DND-41 (cell line): ENCODE data around the gene GPR18.

Experiments
- ATAC-seq: fragments of 200-7000 bp; cut with Tn5 transposase; 3 replicates; pipeline ENCODE4 v1.9.1; 2021; ENCODE audit warnings: low read depth; ENCODE audit not compliant: insufficient read depth
- DNase-seq: peaks from one replicate; pipeline ENCODE4 v3.0.0-alpha.2; 2020
- H2AFZ ChIP-seq: 2 replicates; pipeline ENCODE4 v1.6.0; 2012; ENCODE audit warnings: low read depth, low read length
- H3K27ac ChIP-seq: 2 replicates; pipeline ENCODE4 v1.5.1; 2012; ENCODE audit warnings: low read length, inconsistent platforms
- H3K27me3 ChIP-seq: fragments of 200-600 bp; sonication (generic); 2 replicates; pipeline ENCODE4 v1.6.0; 2012; ENCODE audit warnings: low read length, mild to moderate bottlenecking, inconsistent platforms; ENCODE audit not compliant: insufficient read depth, poor library complexity
- H3K36me3 ChIP-seq: 2 replicates; pipeline ENCODE4 v1.5.1; 2012; ENCODE audit warnings: low read length, inconsistent platforms; ENCODE audit not compliant: insufficient read depth
- H3K4me1 ChIP-seq: 2 replicates; pipeline ENCODE4 v1.5.1; 2012; ENCODE audit warnings: mild to moderate bottlenecking, low read length; ENCODE audit not compliant: insufficient read depth
- H3K4me2 ChIP-seq: 2 replicates; pipeline ENCODE4 v1.6.0; 2012; ENCODE audit warnings: mild to moderate bottlenecking, moderate library complexity, low read length, inconsistent platforms; ENCODE audit not compliant: insufficient read depth
- H3K4me3 ChIP-seq, 2 experiments: fragments of 200-600 bp in 1 of 2; shearing (Covaris generic) in 1 of 2; 2 replicates each; pipeline ENCODE4 v1.5.1; 2012 to 2016; ENCODE audit warnings: inconsistent platforms in 2 of 2, low read length in 2 of 2, mild to moderate bottlenecking in 2 of 2, low read depth in 1 of 2, moderate library complexity in 1 of 2
- H3K79me2 ChIP-seq: 2 replicates; pipeline ENCODE4 v1.6.0; 2012; ENCODE audit warnings: low read length, inconsistent platforms; ENCODE audit not compliant: insufficient read depth
- H3K9ac ChIP-seq: 2 replicates; pipeline ENCODE4 v1.6.0; 2012; ENCODE audit warnings: low read depth, mild to moderate bottlenecking, inconsistent platforms, low read length, moderate library complexity
- H3K9me3 ChIP-seq: 2 replicates; pipeline ENCODE4 v1.5.1; 2012; ENCODE audit warnings: low read length, moderate library complexity, mild to moderate bottlenecking, inconsistent platforms; ENCODE audit not compliant: insufficient read depth, severe bottlenecking
- H4K20me1 ChIP-seq: 2 replicates; pipeline ENCODE4 v1.6.0; 2012; ENCODE audit warnings: low read length; ENCODE audit not compliant: insufficient read depth
- CTCF ChIP-seq: IDR thresholded peaks from 2 replicates; pipeline ENCODE4 v1.5.1; 2012; ENCODE audit warnings: borderline replicate concordance, low read length, moderate library complexity, mild to moderate bottlenecking; ENCODE audit not compliant: poor library complexity, severe bottlenecking; ENCODE audit errors: extremely low read depth
- EZH2 ChIP-seq: IDR thresholded peaks from 3 replicates; pipeline ENCODE4 v1.6.1; 2012; ENCODE audit warnings: borderline replicate concordance, low read depth, mild to moderate bottlenecking, moderate library complexity, low read length, inconsistent platforms; ENCODE audit not compliant: severe bottlenecking

The GPR18 gene

GRCh38 chr13:99258946-99259345 is 767 bp upstream of the GPR18 start:
- no peaks in the 10 kb centered on the region for H3K9me3 ChIP-seq
- no peaks in the 10 kb centered on the region for H3K27me3 ChIP-seq
- no peak for TF ChIP-seq CTCF
- no peak for TF ChIP-seq EZH2
- no peak overlapping the region for H3K4me2 ChIP-seq
- ATAC-seq (no peak), DNase-seq (no peak)
- peaks cover 41% of the 10 kb centered on the region for H3K36me3 ChIP-seq
- no peak overlapping the region for H2AFZ ChIP-seq
- no peak overlapping the region for H3K27ac ChIP-seq
- H3K4me1 ChIP-seq, result 0 out of 2 replicates have a peak, but pooled peaks cover 2% of the 10 kb centered on the region
- H3K9ac ChIP-seq, result no peak overlapping the region
- peaks cover 3% of the 10 kb centered on the region; the same call in 1 of the 2 replicates for H3K79me2 ChIP-seq
- H4K20me1 ChIP-seq, result no peaks in the 10 kb centered on the region
- H3K4me3 ChIP-seq, result no peak overlapping the region

DNA sequence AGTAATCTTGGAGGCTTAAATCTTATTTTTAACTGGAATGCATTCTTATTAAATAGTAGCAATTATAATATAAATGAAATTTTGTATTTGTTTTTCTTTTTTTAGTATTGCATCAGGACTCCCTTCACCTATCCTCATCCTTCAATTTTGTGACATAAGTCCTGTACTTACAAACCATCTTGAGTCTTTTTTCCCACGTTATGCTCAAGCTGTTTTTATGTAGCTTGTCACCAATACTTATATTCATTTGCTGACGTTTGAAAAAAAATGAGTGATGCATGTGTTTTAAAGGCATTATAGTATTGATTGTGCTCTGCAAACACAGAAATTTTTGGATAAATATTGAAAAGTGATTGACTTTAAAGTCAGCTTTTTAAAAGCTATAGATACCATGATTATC is 888 bp downstream of the GPR18 start:
- no peaks in the 10 kb centered on the region for H3K9me3 ChIP-seq
- peaks cover 37% of the 10 kb centered on the region for H3K36me3 ChIP-seq
- no peak overlapping the region for H3K9ac ChIP-seq
- H3K79me2 ChIP-seq, result peaks cover 3% of the 10 kb centered on the region; the same call in 1 of the 2 replicates
- H3K4me2 ChIP-seq, result no peak overlapping the region
- ATAC-seq (no peak), DNase-seq (no peak)
- 0 out of 2 replicates have a peak, but pooled peaks cover 2% of the 10 kb centered on the region for H3K4me1 ChIP-seq
- no peak overlapping the region for H2AFZ ChIP-seq
- no peak overlapping the region for H3K27ac ChIP-seq
- H4K20me1 ChIP-seq, result no peaks in the 10 kb centered on the region
- no peak overlapping the region for H3K4me3 ChIP-seq
- no peak for TF ChIP-seq EZH2
- no peak for TF ChIP-seq CTCF
- no peaks in the 10 kb centered on the region for H3K27me3 ChIP-seq

GRCh38 chr13:99256709-99257108 is 1.5 kb downstream of the GPR18 start:
- DNase-seq (no peak), ATAC-seq (no peak)
- Histone ChIP-seq H3K79me2 (peaks cover 3% of the 10 kb centered on the region; the same call in 1 of the 2 replicates), H3K4me1 (0 out of 2 replicates have a peak, but pooled peaks cover 2% of the 10 kb centered on the region), H3K27ac (no peak overlapping the region), H3K27me3 (no peaks in the 10 kb centered on the region), H4K20me1 (0 out of 2 replicates have a peak, but pooled peaks cover 3% of the 10 kb centered on the region), H3K9me3 (no peaks in the 10 kb centered on the region), H2AFZ (no peak overlapping the region), H3K36me3 (peaks cover 43% of the 10 kb centered on the region), H3K9ac (no peak overlapping the region), H3K4me2 (no peak overlapping the region), H3K4me3 (no peak overlapping the region)
- TF ChIP-seq CTCF (no peak), EZH2 (no peak)

DNA sequence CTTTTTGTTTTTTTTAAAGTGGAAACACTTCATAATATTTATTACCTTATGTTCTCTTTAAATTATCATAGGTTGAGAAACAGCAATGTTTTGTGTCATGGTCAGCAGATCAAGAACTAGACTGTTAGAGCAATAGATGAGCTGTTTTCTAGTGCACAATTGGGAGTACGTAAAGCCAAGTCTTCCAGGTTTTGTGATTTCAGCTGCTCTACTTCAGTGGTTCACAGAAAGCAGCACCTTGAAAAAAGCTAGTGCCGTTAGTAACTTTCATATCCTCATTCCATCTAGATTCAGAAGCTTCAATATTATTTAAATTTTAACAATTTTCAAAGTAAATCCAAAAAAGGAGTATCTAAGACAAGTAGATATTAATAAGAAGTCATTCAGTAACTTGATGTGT is 1.9 kb downstream of the GPR18 start:
- Histone ChIP-seq H3K4me2 (no peak overlapping the region), H3K27me3 (no peaks in the 10 kb centered on the region), H3K4me1 (0 out of 2 replicates have a peak, but pooled peaks cover 2% of the 10 kb centered on the region), H3K79me2 (peaks cover 6% of the 10 kb centered on the region), H2AFZ (no peak overlapping the region), H3K36me3 (peaks cover 46% of the 10 kb centered on the region), H3K4me3 (no peak overlapping the region), H3K9me3 (no peaks in the 10 kb centered on the region), H3K27ac (no peak overlapping the region), H4K20me1 (0 out of 2 replicates have a peak, but pooled peaks cover 3% of the 10 kb centered on the region), H3K9ac (no peak overlapping the region)
- TF ChIP-seq CTCF (no peak), EZH2 (no peak)
- DNase-seq (no peak), ATAC-seq (no peak)
